Esophagus squamous epithelium (tissue), 4 donors: ENCODE results near the gene CD300LF.

Experiments
- POLR2A ChIP-seq, 4 donors: fragments of 450-650 bp; IDR thresholded peaks; one replicate each; pipeline ENCODE4 v1.6.1; 2017; ENCODE audit warnings: antibody characterized with exemption in 4 of 4, mild to moderate bottlenecking in 4 of 4, moderate library complexity in 3 of 4
- TF ChIP-seq, protein P1 (sequence below), 6 experiments: fragments of 450-650 bp in 4 of 6; fragments of 200-600 bp in 2 of 6; sonication (generic) in 2 of 6; IDR thresholded peaks; one replicate each; pipeline ENCODE4 v1.5.1; 2016 to 2019; ENCODE audit warnings: antibody characterized with exemption in 6 of 6, mild to moderate bottlenecking in 4 of 6, moderate library complexity in 4 of 6

DNA sequence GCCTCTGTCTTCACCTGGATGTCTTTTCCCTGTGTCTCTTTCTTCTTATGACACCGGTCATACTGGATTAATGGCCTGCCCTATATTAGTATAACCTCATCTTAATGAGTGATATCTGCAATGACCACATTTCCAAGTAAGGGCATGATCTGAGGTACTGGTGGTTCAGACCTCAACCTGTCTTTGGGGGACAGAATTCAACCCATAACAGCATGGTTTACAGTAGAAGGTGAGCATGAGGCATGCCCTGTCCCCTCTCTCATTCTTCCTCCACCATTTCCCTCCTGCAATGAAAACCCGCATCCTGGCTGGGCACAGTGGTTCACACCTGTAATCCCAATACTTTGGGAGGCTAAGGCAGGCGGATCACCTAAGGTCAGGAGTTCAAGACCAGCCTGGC is 21.5 kb upstream of the CD300LF start:
- no peak for TF ChIP-seq POLR2A (IDR thresholded peaks at IDR 0.05)
- TF ChIP-seq, protein P1, sequence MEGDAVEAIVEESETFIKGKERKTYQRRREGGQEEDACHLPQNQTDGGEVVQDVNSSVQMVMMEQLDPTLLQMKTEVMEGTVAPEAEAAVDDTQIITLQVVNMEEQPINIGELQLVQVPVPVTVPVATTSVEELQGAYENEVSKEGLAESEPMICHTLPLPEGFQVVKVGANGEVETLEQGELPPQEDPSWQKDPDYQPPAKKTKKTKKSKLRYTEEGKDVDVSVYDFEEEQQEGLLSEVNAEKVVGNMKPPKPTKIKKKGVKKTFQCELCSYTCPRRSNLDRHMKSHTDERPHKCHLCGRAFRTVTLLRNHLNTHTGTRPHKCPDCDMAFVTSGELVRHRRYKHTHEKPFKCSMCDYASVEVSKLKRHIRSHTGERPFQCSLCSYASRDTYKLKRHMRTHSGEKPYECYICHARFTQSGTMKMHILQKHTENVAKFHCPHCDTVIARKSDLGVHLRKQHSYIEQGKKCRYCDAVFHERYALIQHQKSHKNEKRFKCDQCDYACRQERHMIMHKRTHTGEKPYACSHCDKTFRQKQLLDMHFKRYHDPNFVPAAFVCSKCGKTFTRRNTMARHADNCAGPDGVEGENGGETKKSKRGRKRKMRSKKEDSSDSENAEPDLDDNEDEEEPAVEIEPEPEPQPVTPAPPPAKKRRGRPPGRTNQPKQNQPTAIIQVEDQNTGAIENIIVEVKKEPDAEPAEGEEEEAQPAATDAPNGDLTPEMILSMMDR (IDR thresholded peaks at IDR 0.05) = no peak
